EH (cell line): ENCODE data around the gene LIMA1.

Source experiments
- DNase-seq: peaks from one replicate; pipeline ENCODE4 v3.0.0-alpha.2; 2015; ENCODE audit warnings: low read depth

Gene LIMA1

GRCh38 chr12:50129290-50129689, 154.0 kb downstream of the LIMA1 start:
- no peak for DNase-seq

- DNase-seq = no peak
Measured at GRCh38 chr12:50127546-50127945, 155.8 kb downstream of the LIMA1 start.
